Colonic mucosa (tissue), 4 donors: ENCODE measurements around the gene PGAP3. TPM values are rescaled to one million over a fixed set of nuclear protein-coding genes. Genes with fewer than 3 reads are reported as not detected.

Experiments
- DNase-seq: peaks from one replicate; pipeline ENCODE4 v3.0.0-alpha.2; 2020
- H3K27ac ChIP-seq: fragments of 200-600 bp; one replicate; pipeline ENCODE4 v1.8.0; 2021
- H3K27me3 ChIP-seq: fragments of 200-600 bp; one replicate; pipeline ENCODE4 v1.8.0; 2021
- H3K36me3 ChIP-seq: fragments of 200-600 bp; one replicate; pipeline ENCODE4 v1.8.0; 2021
- H3K4me1 ChIP-seq: fragments of 200-600 bp; one replicate; pipeline ENCODE4 v1.8.0; 2021; ENCODE audit warnings: mild to moderate bottlenecking
- H3K4me3 ChIP-seq: fragments of 200-600 bp; one replicate; pipeline ENCODE4 v1.8.0; 2021
- H3K9ac ChIP-seq, 2 donors: one replicate each; pipeline ENCODE4 v1.7.0; 2013; ENCODE audit warnings: control low read depth in 2 of 2, low read depth in 2 of 2, low read length in 2 of 2
- H3K9me3 ChIP-seq: fragments of 200-600 bp; one replicate; pipeline ENCODE4 v1.8.0; 2021
- intact Hi-C: fragments of 100-400 bp; cut with DNase I; formaldehyde crosslinking; loops from one replicate; pipeline ENCODE4 v1.14.1; 2022
- total RNA-seq, 2 donors: library from RNA; stranded (reverse); fragmentation: NEBNext Ultra II Directional in 1 of 2; extraction: Animal tissue kit (Norgen Biotek cat#: 25700) in 1 of 2; gene quantifications; one replicate each; pipeline ENCODE4 v1.2.1, GENCODE V29; 2021
- TF ChIP-seq, protein P1 (sequence below): fragments of 200-600 bp; IDR thresholded peaks from one replicate; pipeline ENCODE4 v1.8.0; 2022; ENCODE audit warnings: antibody characterized with exemption, mild to moderate bottlenecking
- donor health status: healthy.
- donor health status: DM: no; HTN: no; CAD: no.
- donor health status: DM: no; HTN: no; CAD: no.

The PGAP3 gene
- total RNA-seq, 2 donors from 2014 or later, result 37.3 to 42.0 TPM

DNA sequence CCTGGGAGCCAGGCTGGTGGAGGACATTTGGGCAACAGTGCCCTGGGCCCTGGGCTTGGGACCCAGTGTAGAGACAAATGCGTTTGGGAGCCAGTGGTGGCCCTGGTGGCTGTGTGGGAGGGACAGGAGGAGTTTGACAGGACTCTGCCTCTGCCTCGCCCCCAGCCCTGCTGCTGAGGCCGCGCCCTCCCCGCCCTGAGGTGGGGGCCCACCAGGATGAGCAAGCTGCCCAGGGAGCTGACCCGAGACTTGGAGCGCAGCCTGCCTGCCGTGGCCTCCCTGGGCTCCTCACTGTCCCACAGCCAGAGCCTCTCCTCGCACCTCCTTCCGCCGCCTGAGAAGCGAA lies 34.6 kb downstream of the PGAP3 start:
- intact Hi-C loops, result no loop called here
- H3K27me3 ChIP-seq, result no peaks in the 10 kb centered on the region
- no peak overlapping the region for H3K4me3 ChIP-seq
- TF ChIP-seq, protein P1, sequence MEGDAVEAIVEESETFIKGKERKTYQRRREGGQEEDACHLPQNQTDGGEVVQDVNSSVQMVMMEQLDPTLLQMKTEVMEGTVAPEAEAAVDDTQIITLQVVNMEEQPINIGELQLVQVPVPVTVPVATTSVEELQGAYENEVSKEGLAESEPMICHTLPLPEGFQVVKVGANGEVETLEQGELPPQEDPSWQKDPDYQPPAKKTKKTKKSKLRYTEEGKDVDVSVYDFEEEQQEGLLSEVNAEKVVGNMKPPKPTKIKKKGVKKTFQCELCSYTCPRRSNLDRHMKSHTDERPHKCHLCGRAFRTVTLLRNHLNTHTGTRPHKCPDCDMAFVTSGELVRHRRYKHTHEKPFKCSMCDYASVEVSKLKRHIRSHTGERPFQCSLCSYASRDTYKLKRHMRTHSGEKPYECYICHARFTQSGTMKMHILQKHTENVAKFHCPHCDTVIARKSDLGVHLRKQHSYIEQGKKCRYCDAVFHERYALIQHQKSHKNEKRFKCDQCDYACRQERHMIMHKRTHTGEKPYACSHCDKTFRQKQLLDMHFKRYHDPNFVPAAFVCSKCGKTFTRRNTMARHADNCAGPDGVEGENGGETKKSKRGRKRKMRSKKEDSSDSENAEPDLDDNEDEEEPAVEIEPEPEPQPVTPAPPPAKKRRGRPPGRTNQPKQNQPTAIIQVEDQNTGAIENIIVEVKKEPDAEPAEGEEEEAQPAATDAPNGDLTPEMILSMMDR, result no peak
- no peaks in the 10 kb centered on the region for H3K36me3 ChIP-seq
- DNase-seq, result no peak
- H3K27ac ChIP-seq, result no peak overlapping the region
- no peaks in the 10 kb centered on the region for H3K9me3 ChIP-seq
- H3K4me1 ChIP-seq, result peaks cover 30% of the 10 kb centered on the region
- peak overlapping the region; percentile 31 to 84 for H3K9ac ChIP-seq

DNA sequence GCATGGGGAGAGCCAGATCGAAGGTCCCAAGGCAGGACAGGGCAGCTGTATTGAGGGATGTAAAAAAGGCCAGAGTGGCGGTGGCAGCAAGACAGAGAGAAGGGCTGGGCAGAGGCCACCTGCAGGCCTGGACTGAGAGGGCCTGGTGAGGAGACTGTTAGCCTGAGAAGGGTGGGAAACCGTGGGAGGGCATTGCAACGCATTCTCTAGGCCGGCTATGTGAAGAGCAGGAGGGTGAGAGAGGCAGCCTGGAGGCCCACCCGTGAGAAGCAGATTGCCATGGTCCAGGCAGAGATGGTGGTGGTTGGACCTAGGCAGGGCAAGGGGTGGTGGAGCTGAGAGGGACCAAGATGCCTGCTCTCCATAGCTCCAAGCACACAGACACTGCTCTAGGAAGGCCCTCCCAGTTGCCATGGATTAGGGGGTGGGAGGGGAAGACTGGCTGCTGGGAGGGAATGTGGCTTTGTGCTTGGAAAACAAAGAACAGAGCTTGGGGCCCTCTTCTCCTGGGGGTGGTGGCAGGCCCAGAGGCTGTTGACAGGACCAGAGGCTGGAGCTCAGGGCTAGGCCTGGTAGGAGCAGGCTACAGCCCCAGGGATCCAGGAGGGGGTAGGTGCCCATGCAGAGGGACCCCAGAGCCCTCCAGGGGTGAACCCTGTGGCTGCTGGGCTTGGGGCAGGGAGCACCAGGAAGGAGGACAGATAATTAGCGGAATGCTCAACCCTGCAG lies 35.1 kb downstream of the PGAP3 start:
- intact Hi-C loops, result no loop called here
- TF ChIP-seq, protein P1, result no peak
- H3K36me3 ChIP-seq, result no peaks in the 10 kb centered on the region
- peaks cover 30% of the 10 kb centered on the region for H3K4me1 ChIP-seq
- no peak for DNase-seq
- no peaks in the 10 kb centered on the region for H3K9me3 ChIP-seq
- H3K9ac ChIP-seq, result peak overlapping the region; percentile 53 to 84
- H3K4me3 ChIP-seq, result no peak overlapping the region
- H3K27me3 ChIP-seq, result no peaks in the 10 kb centered on the region
- H3K27ac ChIP-seq, result peak overlapping the region; percentile 57

DNA sequence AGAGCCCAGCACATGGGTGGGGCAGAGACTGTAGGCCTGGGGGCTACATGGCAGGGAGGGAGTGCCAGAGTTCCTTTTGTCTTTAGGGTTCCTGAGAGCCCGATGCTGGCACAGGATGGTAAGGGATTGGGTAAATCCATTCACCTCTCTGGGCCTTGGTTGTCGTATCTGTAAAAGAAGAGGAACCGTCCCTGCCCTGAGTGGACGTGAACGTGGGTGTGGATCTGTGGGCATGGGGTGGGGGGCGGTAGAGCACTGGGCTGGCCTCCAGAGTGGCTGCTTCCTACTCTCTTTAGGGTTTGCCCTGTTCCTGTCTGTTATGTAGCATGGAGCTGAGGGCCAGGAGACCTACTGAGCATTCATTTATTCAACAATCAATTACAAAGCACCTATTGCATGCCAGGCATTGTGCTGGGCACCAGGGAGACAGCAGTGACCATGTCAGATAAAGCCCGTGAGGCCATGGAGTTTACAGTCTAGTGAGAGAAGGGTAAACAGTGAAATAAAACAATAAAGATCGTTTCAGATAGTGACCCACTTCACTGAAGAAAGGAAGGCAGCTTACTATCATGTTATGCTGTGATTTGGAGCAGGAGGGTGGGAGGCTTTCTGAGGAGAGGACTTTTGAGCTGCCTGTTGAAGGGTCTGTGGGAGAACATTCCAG lies 35.8 kb downstream of the PGAP3 start:
- Histone ChIP-seq H3K27ac (peak overlapping the region; percentile 57), H3K4me1 (peaks cover 30% of the 10 kb centered on the region), H3K36me3 (no peaks in the 10 kb centered on the region), H3K27me3 (no peaks in the 10 kb centered on the region), H3K9me3 (no peaks in the 10 kb centered on the region), H3K9ac (peak overlapping the region; percentile 12 to 84), H3K4me3 (no peak overlapping the region)
- intact Hi-C loops, result no loop called here
- TF ChIP-seq, protein P1, result no peak
- DNase-seq, result no peak

DNA sequence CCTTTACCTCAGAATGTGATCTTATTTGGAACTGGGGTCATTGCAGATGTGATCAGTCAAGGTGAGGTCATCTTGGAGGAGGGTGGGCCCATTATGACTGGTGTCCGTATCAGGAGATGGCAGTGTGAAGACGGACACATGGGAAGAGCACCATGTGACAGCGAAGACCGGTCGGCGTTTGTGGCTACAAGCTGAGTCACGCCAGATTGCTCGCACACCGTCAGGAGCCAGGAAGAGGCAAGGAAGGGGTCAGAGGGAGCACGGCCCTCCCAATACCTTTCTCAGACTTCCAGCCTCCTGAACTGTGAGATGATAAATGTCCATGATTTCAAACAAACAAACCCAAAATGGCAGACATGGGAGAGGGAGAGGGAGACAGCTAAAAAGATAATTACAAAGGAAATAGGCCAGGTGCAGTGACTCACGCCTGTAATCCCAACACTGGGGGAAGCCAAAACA lies 37.7 kb downstream of the PGAP3 start:
- Histone ChIP-seq H3K27me3 (no peaks in the 10 kb centered on the region), H3K9ac (no peak overlapping the region), H3K27ac (no peak overlapping the region), H3K9me3 (no peaks in the 10 kb centered on the region), H3K36me3 (no peaks in the 10 kb centered on the region), H3K4me1 (peaks cover 30% of the 10 kb centered on the region), H3K4me3 (no peak overlapping the region)
- intact Hi-C loops, result no loop called here
- DNase-seq, result no peak
- TF ChIP-seq, protein P1, result no peak

DNA sequence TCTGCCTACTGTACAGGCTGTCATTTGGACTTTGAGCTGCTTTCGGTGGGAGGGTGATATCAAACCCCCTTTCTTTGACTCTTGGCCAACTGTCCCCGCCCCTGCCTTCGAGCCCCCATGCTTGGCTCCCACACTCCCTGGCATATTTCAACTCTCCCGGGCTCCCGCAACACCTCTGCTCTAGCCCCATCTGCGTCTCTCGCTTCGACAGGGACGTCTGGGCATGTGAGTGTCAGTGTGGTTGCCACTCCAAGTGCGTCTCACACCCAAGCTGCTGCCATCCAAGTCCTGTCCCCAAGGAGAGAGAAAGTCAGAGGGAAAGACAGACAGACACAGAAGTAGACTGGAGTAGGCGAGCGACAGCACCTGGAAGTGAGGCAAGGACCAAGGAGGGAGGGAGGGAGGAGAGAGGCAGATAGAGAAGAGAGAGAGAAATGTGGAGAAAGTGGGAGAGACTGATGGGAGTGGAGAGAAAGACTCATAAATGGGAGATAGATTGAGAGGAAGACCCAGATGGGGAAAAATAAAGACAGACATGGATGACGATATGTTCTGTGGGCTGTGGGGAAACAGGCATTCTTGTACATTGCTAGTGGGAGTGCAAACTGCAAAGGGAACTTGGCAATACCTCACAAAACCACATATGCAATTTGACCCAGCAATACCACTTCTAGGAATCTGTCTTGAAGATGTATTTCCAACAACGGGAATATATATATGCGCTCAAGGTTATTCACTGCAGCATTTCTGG lies 39.1 kb downstream of the PGAP3 start:
- H3K4me1 ChIP-seq, result peaks cover 30% of the 10 kb centered on the region
- no peak for DNase-seq
- H3K27ac ChIP-seq, result no peak overlapping the region
- no peaks in the 10 kb centered on the region for H3K9me3 ChIP-seq
- H3K36me3 ChIP-seq, result no peaks in the 10 kb centered on the region
- no peak overlapping the region for H3K9ac ChIP-seq
- TF ChIP-seq, protein P1, result no peak
- H3K27me3 ChIP-seq, result no peaks in the 10 kb centered on the region
- intact Hi-C loops, result no loop called here
- H3K4me3 ChIP-seq, result no peak overlapping the region
